ENCODE results near the gene ZFP36L2.

DNA sequence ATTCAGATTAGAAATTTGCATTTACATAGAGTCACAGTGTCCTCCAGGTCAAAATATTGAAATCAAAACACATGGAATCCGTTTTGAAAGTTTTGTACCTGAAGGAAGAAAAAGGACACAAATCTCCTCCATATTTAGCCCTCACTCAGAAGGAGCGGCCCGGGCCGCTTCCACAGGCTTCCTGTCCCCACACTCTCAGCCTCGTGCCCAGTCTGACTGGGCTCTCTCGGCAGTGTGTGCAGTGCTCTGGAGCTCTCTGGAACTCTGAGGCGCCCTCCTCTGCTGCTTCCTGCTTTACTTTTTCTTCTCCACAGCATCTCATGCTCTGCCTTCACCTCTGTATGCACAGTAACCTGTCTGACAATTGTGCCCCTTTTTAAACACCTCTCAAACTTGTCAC lies 22.2 kb upstream of the ZFP36L2 start:
- TF ChIP-seq RELA (IDR thresholded peaks at IDR 0.05; ENCODE audit: borderline replicate concordance, partially characterized antibody) (no peak), FOXK2 (IDR thresholded peaks at IDR 0.05) (no peak), CHD2 (IDR thresholded peaks at IDR 0.05; ENCODE audit: borderline replicate concordance, low read depth, low read length) (no peak), FOS (IDR thresholded peaks at IDR 0.05; ENCODE audit: borderline replicate concordance, extremely low read depth, insufficient read length) (no peak), TARDBP (IDR thresholded peaks at IDR 0.05; ENCODE audit: borderline replicate concordance) (no peak), ASH2L (IDR thresholded peaks at IDR 0.05; ENCODE audit: borderline replicate concordance, low read depth) (no peak), POLR2AphosphoS5 (IDR thresholded peaks at IDR 0.05; ENCODE audit: low read length) (no peak)
- TF ChIP-seq, protein P1, sequence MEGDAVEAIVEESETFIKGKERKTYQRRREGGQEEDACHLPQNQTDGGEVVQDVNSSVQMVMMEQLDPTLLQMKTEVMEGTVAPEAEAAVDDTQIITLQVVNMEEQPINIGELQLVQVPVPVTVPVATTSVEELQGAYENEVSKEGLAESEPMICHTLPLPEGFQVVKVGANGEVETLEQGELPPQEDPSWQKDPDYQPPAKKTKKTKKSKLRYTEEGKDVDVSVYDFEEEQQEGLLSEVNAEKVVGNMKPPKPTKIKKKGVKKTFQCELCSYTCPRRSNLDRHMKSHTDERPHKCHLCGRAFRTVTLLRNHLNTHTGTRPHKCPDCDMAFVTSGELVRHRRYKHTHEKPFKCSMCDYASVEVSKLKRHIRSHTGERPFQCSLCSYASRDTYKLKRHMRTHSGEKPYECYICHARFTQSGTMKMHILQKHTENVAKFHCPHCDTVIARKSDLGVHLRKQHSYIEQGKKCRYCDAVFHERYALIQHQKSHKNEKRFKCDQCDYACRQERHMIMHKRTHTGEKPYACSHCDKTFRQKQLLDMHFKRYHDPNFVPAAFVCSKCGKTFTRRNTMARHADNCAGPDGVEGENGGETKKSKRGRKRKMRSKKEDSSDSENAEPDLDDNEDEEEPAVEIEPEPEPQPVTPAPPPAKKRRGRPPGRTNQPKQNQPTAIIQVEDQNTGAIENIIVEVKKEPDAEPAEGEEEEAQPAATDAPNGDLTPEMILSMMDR (IDR thresholded peaks at IDR 0.05 in 2 of 3, conservative IDR thresholded peaks at IDR 0.05 in 1 of 3; ENCODE audit: control insufficient read depth in 2 of 3, extremely low read depth in 1 of 3, insufficient read depth in 1 of 3, low read depth in 3 of 3, low read length in 3 of 3), result no peak
- TF ChIP-seq, protein P2, sequence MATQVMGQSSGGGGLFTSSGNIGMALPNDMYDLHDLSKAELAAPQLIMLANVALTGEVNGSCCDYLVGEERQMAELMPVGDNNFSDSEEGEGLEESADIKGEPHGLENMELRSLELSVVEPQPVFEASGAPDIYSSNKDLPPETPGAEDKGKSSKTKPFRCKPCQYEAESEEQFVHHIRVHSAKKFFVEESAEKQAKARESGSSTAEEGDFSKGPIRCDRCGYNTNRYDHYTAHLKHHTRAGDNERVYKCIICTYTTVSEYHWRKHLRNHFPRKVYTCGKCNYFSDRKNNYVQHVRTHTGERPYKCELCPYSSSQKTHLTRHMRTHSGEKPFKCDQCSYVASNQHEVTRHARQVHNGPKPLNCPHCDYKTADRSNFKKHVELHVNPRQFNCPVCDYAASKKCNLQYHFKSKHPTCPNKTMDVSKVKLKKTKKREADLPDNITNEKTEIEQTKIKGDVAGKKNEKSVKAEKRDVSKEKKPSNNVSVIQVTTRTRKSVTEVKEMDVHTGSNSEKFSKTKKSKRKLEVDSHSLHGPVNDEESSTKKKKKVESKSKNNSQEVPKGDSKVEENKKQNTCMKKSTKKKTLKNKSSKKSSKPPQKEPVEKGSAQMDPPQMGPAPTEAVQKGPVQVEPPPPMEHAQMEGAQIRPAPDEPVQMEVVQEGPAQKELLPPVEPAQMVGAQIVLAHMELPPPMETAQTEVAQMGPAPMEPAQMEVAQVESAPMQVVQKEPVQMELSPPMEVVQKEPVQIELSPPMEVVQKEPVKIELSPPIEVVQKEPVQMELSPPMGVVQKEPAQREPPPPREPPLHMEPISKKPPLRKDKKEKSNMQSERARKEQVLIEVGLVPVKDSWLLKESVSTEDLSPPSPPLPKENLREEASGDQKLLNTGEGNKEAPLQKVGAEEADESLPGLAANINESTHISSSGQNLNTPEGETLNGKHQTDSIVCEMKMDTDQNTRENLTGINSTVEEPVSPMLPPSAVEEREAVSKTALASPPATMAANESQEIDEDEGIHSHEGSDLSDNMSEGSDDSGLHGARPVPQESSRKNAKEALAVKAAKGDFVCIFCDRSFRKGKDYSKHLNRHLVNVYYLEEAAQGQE (IDR thresholded peaks at IDR 0.05; ENCODE audit: low read depth, low read length), result no peak
